Breast epithelium (tissue), 4 donors: Measurements from ENCODE around the gene CCDC80. TPM values are rescaled to one million over a fixed set of nuclear protein-coding genes. Genes with fewer than 3 reads are reported as not detected.
"Not testable (repeated sequence)": the region's sequence is repeated elsewhere in the genome, so short reads cannot be mapped to it uniquely, and the experiment has no call there.

ENCODE experiments used
- DNase-seq, 2 donors: peaks; one replicate each; pipeline ENCODE4 v3.0.0-alpha.2; 2019; ENCODE audit warnings: low spot score in 2 of 2
- H3K27ac ChIP-seq, 2 donors: fragments of 200-600 bp; sonication (generic) in 1 of 2; one replicate each; pipeline ENCODE4 v1.5.1; 2016 to 2019; ENCODE audit warnings: mild to moderate bottlenecking in 1 of 2
- H3K27me3 ChIP-seq, 2 donors: fragments of 200-600 bp; sonication (generic) in 1 of 2; one replicate each; pipeline versions ENCODE4 v1.5.1 to v1.6.0; 2017 to 2019; ENCODE audit warnings: control low read depth in 1 of 2, mild to moderate bottlenecking in 1 of 2
- H3K36me3 ChIP-seq: fragments of 200-600 bp; one replicate; pipeline ENCODE4 v1.5.1; 2019
- H3K4me1 ChIP-seq, 2 donors: fragments of 200-600 bp; sonication (generic); one replicate each; pipeline ENCODE4 v1.5.1; 2016 to 2019; ENCODE audit warnings: control low read depth in 1 of 2
- H3K4me3 ChIP-seq, 3 donors: fragments of 200-600 bp; sonication (generic); 1 replicate in 2 of 3; 2 replicates in 1 of 3; pipeline ENCODE4 v1.5.1; 2016 to 2019; ENCODE audit warnings: mild to moderate bottlenecking in 3 of 3, moderate library complexity in 2 of 3
- H3K9me3 ChIP-seq, 2 donors: fragments of 200-600 bp; sonication (generic) in 1 of 2; one replicate each; pipeline ENCODE4 v1.5.1; 2016 to 2019; ENCODE audit warnings: control low read depth in 1 of 2
- POLR2A ChIP-seq: fragments of 450-650 bp; IDR thresholded peaks from one replicate; pipeline ENCODE4 v1.6.1; 2016; ENCODE audit warnings: antibody characterized with exemption, mild to moderate bottlenecking, moderate library complexity
- POLR2AphosphoS5 ChIP-seq, 3 donors: sonication (generic); formaldehyde crosslinking; IDR thresholded peaks; one replicate each; pipeline ENCODE4 v1.6.1; 2017; ENCODE audit warnings: antibody characterized with exemption in 3 of 3
- intact Hi-C: fragments of 100-400 bp; cut with DNase I; formaldehyde crosslinking; loops from one replicate; pipeline ENCODE4 v1.15.1; 2023; ENCODE audit warnings: low total_unique reads
- total RNA-seq, 3 donors: library from RNA; depleted of rRNA; stranded (reverse); fragments of >200 nt; gene quantifications; one replicate each; pipeline ENCODE4 v1.1.0, GENCODE V29; 2016
- TF ChIP-seq, protein P1 (sequence below), 3 donors: fragments of 450-650 bp; IDR thresholded peaks; one replicate each; pipeline ENCODE4 v1.5.1; 2016 to 2017; ENCODE audit warnings: antibody characterized with exemption in 3 of 3, mild to moderate bottlenecking in 3 of 3, moderate library complexity in 3 of 3

Gene CCDC80
- total RNA-seq, 3 donors from 2014 or later = 38.7 to 430 (median 42.0) TPM

DNA sequence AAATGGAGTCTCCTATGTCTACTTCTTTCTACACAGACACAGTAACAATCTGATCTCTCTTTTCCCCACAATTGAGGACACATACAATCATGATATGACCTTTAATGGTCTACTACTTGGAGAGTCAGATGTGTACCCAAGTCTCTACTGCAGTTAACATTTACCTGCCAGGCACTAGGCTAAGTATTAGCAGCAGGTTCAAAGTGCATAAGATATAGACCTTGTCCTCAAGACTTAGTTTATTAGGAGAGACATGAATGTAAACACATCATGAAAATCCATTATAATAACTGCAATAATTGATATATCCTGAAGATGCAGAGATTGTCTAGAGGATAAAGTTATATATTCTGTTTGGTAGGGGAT, 76.0 kb downstream of the CCDC80 start:
- intact Hi-C loops = loop anchor here (5.0 kb wide), 1 partner anchor 1182 kb away; the partner anchor contains the start of genes ATP6V1A and NAA50
- Histone ChIP-seq H3K36me3 (peaks cover 6% of the 10 kb centered on the region), H3K9me3 (no peaks in the 10 kb centered on the region), H3K27ac (no peak overlapping the region), H3K4me3 (no peak overlapping the region), H3K27me3 (no peaks in the 10 kb centered on the region), H3K4me1 (peaks cover 0 to 7% of the 10 kb centered on the region in 2 donors)
- no peak for TF ChIP-seq POLR2AphosphoS5 (IDR thresholded peaks at IDR 0.05)
- no peak for TF ChIP-seq POLR2A
- TF ChIP-seq, protein P1, sequence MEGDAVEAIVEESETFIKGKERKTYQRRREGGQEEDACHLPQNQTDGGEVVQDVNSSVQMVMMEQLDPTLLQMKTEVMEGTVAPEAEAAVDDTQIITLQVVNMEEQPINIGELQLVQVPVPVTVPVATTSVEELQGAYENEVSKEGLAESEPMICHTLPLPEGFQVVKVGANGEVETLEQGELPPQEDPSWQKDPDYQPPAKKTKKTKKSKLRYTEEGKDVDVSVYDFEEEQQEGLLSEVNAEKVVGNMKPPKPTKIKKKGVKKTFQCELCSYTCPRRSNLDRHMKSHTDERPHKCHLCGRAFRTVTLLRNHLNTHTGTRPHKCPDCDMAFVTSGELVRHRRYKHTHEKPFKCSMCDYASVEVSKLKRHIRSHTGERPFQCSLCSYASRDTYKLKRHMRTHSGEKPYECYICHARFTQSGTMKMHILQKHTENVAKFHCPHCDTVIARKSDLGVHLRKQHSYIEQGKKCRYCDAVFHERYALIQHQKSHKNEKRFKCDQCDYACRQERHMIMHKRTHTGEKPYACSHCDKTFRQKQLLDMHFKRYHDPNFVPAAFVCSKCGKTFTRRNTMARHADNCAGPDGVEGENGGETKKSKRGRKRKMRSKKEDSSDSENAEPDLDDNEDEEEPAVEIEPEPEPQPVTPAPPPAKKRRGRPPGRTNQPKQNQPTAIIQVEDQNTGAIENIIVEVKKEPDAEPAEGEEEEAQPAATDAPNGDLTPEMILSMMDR (IDR thresholded peaks at IDR 0.05) = no peak
- DNase-seq = no peak

DNA sequence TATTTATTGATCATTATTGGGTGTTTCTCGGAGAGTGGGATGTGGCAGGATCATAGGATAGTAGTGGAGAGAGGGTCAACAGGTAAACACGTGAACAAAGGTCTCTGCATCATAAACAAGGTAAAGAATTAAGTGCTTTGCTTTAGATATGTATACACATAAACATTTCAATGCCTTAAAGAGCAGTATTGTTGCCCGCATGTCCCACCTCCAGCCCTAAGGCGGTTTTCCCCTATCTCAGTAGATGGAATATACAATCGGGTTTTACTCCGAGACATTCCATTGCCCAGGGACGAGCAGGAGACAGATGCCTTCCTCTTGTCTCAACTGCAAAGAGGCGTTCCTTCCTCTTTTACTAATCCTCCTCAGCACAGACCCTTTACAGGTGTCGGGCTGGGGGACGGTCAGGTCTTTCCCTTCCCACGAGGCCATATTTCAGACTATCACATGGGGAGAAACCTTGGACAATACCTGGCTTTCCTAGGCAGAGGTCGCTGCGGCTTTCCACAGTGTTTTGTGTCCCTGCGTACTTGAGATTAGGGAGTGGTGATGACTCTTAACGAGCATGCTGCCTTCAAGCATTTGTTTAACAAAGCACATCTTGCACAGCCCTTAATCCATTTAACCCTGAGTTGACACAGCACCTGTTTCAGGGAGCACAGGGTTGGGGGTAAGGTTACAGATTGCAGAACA, 76.5 kb downstream of the CCDC80 start:
- H3K27me3 ChIP-seq, intact Hi-C loops, H3K4me3 ChIP-seq, H3K27ac ChIP-seq, H3K36me3 ChIP-seq, H3K9me3 ChIP-seq, DNase-seq: not testable (repeated sequence)
- peaks cover 0 to 12% of the 10 kb centered on the region in 2 donors for H3K4me1 ChIP-seq

DNA sequence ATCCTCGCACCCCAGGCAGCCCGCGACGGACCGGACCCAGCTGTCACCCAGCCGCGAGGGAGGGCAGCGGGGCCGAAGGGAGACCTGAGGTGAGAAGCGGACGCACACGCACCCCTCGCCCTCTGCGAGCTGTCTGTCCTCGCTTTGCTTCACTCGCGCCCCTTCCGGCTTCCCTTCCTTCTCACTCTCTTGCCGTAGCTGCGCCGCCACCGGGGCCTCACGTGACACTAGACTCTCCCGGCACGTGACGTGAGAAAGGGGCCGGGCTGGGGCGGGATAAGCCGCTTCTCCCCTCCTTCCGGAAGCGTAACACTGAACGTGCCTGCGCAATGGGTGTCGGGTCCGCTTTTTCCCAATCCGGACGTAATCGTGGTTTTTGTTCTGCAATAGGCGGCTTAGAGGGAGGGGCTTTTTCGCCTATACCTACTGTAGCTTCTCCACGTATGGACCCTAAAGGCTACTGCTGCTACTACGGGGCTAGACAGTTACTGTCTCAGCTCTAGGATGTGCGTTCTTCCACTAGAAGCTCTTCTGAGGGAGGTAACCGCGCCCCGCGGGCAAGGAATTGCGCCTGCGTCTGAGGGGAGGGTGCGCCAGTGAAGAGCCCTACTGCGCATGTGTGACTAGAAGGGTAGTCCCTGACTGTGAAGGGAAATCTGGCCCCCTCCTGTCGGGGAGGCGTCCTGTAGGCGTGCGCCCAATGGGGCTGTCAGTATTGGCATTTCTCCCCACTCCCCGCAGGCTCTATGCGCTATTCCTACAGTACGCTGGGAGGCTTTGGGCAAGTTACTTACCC, 79.0 kb downstream of the CCDC80 start, which contains the start of the genes ATG3 and SLC35A5:
Gene ATG3 (minus strand): TSS at position 229 of the 796 bp plus-strand sequence. CDS start 434 bp downstream, outside the sequence.
Gene SLC35A5 (plus strand): TSS at position 312 of the 796 bp plus-strand sequence. CDS start 1,359 bp downstream, outside the sequence.
- Histone ChIP-seq H3K27ac (peak within 1 kb of the TSS; percentile 94 to 98), H3K27me3 (no peaks in the 10 kb centered on the region), H3K36me3 (no peaks in the 10 kb centered on the region), H3K4me3 (peak within 1 kb of the TSS; percentile 83 to 94 (median 94)), H3K4me1 (peaks cover 0 to 14% of the 10 kb centered on the region in 2 donors), H3K9me3 (no peaks in the 10 kb centered on the region)
- intact Hi-C loops = no loop called here
- DNase-seq = peak; percentile 98 to 99
- TF ChIP-seq POLR2AphosphoS5 (IDR thresholded peaks at IDR 0.05) (peak; percentile 91 to 95 (median 95)), POLR2A (peak; percentile 41)
- TF ChIP-seq, protein P1 (IDR thresholded peaks at IDR 0.05) = peak in 1 of 3 donors; percentile 14

DNA sequence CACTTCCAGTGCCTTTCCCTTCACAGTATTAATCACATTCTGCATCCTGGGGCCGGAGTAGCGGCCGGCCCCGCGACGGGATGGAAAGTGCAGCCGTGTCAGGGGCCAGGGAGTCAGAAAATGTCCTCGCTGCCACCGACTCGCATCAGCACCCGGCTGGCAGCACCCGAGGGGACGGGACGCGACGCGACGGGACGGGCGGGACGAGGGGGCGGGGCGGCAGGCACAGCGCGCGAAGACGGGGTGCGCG, 79.5 kb downstream of the CCDC80 start:
- no peak for DNase-seq
- Histone ChIP-seq H3K36me3 (no peaks in the 10 kb centered on the region), H3K27me3 (no peaks in the 10 kb centered on the region), H3K4me1 (peaks cover 0 to 14% of the 10 kb centered on the region in 2 donors), H3K4me3 (peak overlapping the region; percentile 83 to 94 (median 94)), H3K9me3 (no peaks in the 10 kb centered on the region), H3K27ac (peak overlapping the region; percentile 94 to 98)
- intact Hi-C loops = no loop called here
- TF ChIP-seq POLR2AphosphoS5 (IDR thresholded peaks at IDR 0.05) (no peak), POLR2A (no peak)
- TF ChIP-seq, protein P1 (IDR thresholded peaks at IDR 0.05) = no peak

DNA sequence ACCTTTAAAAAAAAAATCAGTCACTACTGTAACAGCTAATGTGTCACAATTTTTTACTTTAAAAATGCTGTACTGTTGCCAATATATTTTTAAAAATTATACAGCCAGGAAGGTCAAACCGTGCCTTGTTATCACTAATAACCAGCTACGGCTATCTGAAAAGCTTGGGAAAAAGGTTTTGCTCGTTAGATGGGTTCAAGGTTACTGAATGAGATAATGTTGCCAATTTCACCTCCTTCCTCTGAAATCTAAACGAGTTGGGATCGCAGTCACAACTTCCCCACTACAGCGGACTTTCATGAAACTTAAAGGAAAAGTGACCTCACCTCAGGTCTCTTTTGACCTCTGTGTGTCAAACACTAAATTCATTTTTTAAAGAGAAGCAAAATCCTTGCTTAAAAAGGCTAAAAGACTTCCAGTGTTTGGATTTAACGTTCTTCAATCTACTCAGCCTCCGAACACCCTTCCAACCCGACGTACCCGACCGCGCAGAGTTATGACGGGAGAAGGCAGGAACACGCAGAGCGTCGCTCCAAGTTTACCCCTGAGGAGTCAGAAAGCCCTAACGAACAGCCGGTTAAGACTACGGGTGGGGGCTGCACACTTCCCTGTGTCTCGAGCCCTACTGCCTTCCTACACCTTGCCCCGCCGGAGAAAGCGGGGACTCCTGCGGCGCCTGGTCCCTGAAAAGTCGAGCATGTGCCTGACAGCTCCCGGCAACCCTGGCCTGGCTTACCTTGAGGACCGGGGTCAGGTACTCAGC, 80.0 kb downstream of the CCDC80 start:
- Histone ChIP-seq H3K9me3 (no peaks in the 10 kb centered on the region), H3K27me3 (no peaks in the 10 kb centered on the region), H3K4me1 (peaks cover 0 to 14% of the 10 kb centered on the region in 2 donors), H3K36me3 (no peaks in the 10 kb centered on the region), H3K27ac (peak overlapping the region; percentile 94 to 98), H3K4me3 (peak overlapping the region; percentile 83 to 94 (median 94))
- DNase-seq = peak; percentile 30 to 52
- intact Hi-C loops = no loop called here
- TF ChIP-seq POLR2A (no peak), POLR2AphosphoS5 (IDR thresholded peaks at IDR 0.05) (no peak)
- TF ChIP-seq, protein P1 (IDR thresholded peaks at IDR 0.05) = no peak
